Nephron progenitor cell (in vitro differentiated cells): ENCODE results near the gene FHL2.
A peak's percentile ranks its signal among the peaks of the same experiment; 100 is the strongest.

Source experiments
- DNase-seq: peaks from one replicate; pipeline ENCODE4 v3.0.0; 2021
- H3K27ac Mint-ChIP-seq: 2 replicates; pipeline ENCODE4 v1.8.0; 2021; ENCODE audit warnings: mild to moderate bottlenecking, moderate library complexity, mixed read lengths
- H3K27me3 Mint-ChIP-seq: 2 replicates; pipeline ENCODE4 v1.8.0; 2021; ENCODE audit warnings: mild to moderate bottlenecking, low read depth, mixed read lengths; ENCODE audit not compliant: poor library complexity
- H3K36me3 Mint-ChIP-seq: 2 replicates; pipeline ENCODE4 v1.8.0; 2021; ENCODE audit warnings: low read depth, mixed read lengths
- H3K4me1 Mint-ChIP-seq: 2 replicates; pipeline ENCODE4 v1.8.0; 2021; ENCODE audit warnings: mixed read lengths
- H3K4me3 Mint-ChIP-seq: 2 replicates; pipeline ENCODE4 v1.8.0; 2021; ENCODE audit warnings: mild to moderate bottlenecking, moderate library complexity, mixed read lengths
- H3K9me3 Mint-ChIP-seq: 2 replicates; pipeline ENCODE4 v1.8.0; 2021; ENCODE audit warnings: mild to moderate bottlenecking, moderate library complexity, mixed read lengths
- CTCF ChIP-seq: fragments of 200-600 bp; sonication (generic); IDR thresholded peaks from 2 replicates; pipeline ENCODE4 v1.5.0; 2021; ENCODE audit warnings: antibody characterized with exemption

The FHL2 gene

GRCh38 chr2:105394951-105395611 lies 3.8 kb downstream of the FHL2 start:
- H3K27ac Mint-ChIP-seq, result no peak overlapping the region
- DNase-seq, result no peak
- no peak overlapping the region for H3K4me3 Mint-ChIP-seq
- H3K4me1 Mint-ChIP-seq, result peaks cover 32% of the 10 kb centered on the region
- H3K36me3 Mint-ChIP-seq, result peaks cover 35% of the 10 kb centered on the region
- H3K9me3 Mint-ChIP-seq, result peaks cover 7% of the 10 kb centered on the region
- peaks cover 13% of the 10 kb centered on the region for H3K27me3 Mint-ChIP-seq
- TF ChIP-seq CTCF, result no peak

GRCh38 chr2:105393373-105394055 lies 5.3 kb downstream of the FHL2 start:
- Mint-ChIP-seq H3K4me1 (peaks cover 37% of the 10 kb centered on the region), H3K36me3 (peaks cover 43% of the 10 kb centered on the region), H3K9me3 (no peaks in the 10 kb centered on the region), H3K27me3 (peaks cover 7% of the 10 kb centered on the region), H3K27ac (no peak overlapping the region), H3K4me3 (no peak overlapping the region)
- no peak for TF ChIP-seq CTCF
- DNase-seq, result no peak

- no peak for TF ChIP-seq CTCF
- Mint-ChIP-seq H3K4me3 (no peak overlapping the region), H3K27ac (no peak overlapping the region), H3K36me3 (peaks cover 53% of the 10 kb centered on the region), H3K4me1 (peaks cover 24% of the 10 kb centered on the region), H3K9me3 (no peaks in the 10 kb centered on the region), H3K27me3 (peaks cover 7% of the 10 kb centered on the region)
- DNase-seq, result no peak
These were observed 6.8 kb downstream of the FHL2 start for GRCh38 chr2:105391763-105392662.

GRCh38 chr2:105391058-105391627 lies 7.7 kb downstream of the FHL2 start:
- Mint-ChIP-seq H3K4me3 (no peak overlapping the region), H3K4me1 (peaks cover 17% of the 10 kb centered on the region), H3K27me3 (peaks cover 7% of the 10 kb centered on the region), H3K9me3 (no peaks in the 10 kb centered on the region), H3K27ac (peak overlapping the region; percentile 64), H3K36me3 (peaks cover 54% of the 10 kb centered on the region)
- no peak for TF ChIP-seq CTCF
- no peak for DNase-seq

- Mint-ChIP-seq H3K4me3 (no peak overlapping the region), H3K4me1 (peaks cover 10% of the 10 kb centered on the region), H3K36me3 (peaks cover 56% of the 10 kb centered on the region), H3K27ac (no peak overlapping the region), H3K27me3 (peaks cover 7% of the 10 kb centered on the region), H3K9me3 (no peaks in the 10 kb centered on the region)
- DNase-seq, result no peak
- TF ChIP-seq CTCF, result no peak
These were observed 8.4 kb downstream of the FHL2 start for GRCh38 chr2:105390454-105390853.
